PFSK-1 (cell line): ENCODE results near the gene CSGALNACT2.

Source experiments
- POLR2AphosphoS5 ChIP-seq: IDR thresholded peaks from 2 replicates; pipeline ENCODE4 v1.6.1; 2012; ENCODE audit warnings: low read depth, mild to moderate bottlenecking, control low read depth, low read length, moderate library complexity
- SIN3A ChIP-seq: IDR thresholded peaks from 2 replicates; pipeline ENCODE4 v1.6.1; 2012; ENCODE audit warnings: mild to moderate bottlenecking, low read length, moderate library complexity, borderline replicate concordance; ENCODE audit not compliant: insufficient read depth
- TAF1 ChIP-seq: IDR thresholded peaks from 2 replicates; pipeline ENCODE4 v1.6.1; 2012; ENCODE audit warnings: low read length, control low read depth, borderline replicate concordance; ENCODE audit not compliant: insufficient read depth
- TF ChIP-seq, protein P1 (sequence below), 2 experiments: IDR thresholded peaks; 2 replicates each; pipeline versions ENCODE4 v1.6.1 to v1.8.0; 2011 to 2012; ENCODE audit warnings: low read depth in 2 of 2, low read length in 2 of 2, control low read depth in 1 of 2, inconsistent platforms in 1 of 2, mild to moderate bottlenecking in 1 of 2, moderate library complexity in 1 of 2; ENCODE audit not compliant: insufficient read depth in 1 of 2

DNA sequence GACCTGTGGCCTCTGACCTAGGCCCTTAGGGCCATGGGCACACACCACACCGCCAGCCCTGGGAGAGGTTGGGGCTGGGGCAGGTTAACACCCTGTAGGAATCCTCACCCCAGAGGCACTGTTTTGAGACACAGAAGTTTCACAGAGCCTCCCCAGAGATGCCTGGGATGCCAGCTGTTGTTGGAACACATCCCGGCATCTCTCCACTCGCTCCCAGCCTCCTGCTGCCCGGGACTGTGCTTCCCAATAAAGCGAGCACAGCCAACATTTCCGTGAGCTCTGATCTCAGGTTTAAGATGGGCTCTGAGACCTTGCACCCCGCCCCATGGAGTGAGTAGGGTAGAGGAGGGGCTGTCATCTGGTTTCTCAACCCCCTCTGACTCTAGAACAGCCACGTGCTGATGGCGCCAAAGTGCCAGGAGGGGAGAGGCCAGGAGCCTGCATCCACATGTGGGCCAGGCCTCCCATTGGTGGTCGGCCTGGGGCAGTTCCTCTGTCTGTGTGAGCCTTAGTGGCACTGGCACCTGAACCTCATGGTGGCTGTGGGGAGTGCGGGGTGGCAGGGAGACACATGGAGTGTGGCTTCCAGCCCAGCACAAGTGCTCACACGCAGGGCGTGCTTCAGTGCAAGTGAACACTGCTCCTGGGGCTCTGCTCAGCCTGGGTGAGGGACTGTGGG, 73.9 kb downstream of the CSGALNACT2 start:
- no peak for TF ChIP-seq TAF1
- no peak for TF ChIP-seq POLR2AphosphoS5
- TF ChIP-seq SIN3A = no peak
- TF ChIP-seq, protein P1, sequence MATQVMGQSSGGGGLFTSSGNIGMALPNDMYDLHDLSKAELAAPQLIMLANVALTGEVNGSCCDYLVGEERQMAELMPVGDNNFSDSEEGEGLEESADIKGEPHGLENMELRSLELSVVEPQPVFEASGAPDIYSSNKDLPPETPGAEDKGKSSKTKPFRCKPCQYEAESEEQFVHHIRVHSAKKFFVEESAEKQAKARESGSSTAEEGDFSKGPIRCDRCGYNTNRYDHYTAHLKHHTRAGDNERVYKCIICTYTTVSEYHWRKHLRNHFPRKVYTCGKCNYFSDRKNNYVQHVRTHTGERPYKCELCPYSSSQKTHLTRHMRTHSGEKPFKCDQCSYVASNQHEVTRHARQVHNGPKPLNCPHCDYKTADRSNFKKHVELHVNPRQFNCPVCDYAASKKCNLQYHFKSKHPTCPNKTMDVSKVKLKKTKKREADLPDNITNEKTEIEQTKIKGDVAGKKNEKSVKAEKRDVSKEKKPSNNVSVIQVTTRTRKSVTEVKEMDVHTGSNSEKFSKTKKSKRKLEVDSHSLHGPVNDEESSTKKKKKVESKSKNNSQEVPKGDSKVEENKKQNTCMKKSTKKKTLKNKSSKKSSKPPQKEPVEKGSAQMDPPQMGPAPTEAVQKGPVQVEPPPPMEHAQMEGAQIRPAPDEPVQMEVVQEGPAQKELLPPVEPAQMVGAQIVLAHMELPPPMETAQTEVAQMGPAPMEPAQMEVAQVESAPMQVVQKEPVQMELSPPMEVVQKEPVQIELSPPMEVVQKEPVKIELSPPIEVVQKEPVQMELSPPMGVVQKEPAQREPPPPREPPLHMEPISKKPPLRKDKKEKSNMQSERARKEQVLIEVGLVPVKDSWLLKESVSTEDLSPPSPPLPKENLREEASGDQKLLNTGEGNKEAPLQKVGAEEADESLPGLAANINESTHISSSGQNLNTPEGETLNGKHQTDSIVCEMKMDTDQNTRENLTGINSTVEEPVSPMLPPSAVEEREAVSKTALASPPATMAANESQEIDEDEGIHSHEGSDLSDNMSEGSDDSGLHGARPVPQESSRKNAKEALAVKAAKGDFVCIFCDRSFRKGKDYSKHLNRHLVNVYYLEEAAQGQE (IDR thresholded peaks at IDR 0.05; ENCODE audit: insufficient read depth in 1 of 2, low read depth in 2 of 2, low read length in 2 of 2) = no peak
